ENCODE measurements around the gene AK8.

DNA sequence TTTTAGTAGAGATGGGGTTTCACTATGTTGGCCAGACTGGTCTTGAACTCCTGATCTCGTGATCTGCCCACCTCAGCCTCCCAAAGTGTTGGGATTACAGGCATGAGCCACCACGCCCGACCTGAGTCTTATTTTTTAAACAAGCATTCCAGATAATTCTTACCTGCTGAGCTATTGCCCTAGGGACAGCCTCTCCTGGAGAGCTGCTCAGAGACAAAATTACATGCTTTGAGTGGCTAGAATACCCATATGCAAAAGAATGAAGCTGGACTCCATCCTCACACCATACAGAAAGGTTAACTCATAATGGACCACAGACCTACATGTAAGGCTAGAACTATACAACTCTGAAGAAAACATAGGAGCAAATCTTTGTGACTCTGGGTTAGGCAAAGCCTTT lies 166.2 kb downstream of the AK8 start:
- no peak for TF ChIP-seq POLR2AphosphoS5 (IDR thresholded peaks at IDR 0.05)
- TF ChIP-seq, protein P1, sequence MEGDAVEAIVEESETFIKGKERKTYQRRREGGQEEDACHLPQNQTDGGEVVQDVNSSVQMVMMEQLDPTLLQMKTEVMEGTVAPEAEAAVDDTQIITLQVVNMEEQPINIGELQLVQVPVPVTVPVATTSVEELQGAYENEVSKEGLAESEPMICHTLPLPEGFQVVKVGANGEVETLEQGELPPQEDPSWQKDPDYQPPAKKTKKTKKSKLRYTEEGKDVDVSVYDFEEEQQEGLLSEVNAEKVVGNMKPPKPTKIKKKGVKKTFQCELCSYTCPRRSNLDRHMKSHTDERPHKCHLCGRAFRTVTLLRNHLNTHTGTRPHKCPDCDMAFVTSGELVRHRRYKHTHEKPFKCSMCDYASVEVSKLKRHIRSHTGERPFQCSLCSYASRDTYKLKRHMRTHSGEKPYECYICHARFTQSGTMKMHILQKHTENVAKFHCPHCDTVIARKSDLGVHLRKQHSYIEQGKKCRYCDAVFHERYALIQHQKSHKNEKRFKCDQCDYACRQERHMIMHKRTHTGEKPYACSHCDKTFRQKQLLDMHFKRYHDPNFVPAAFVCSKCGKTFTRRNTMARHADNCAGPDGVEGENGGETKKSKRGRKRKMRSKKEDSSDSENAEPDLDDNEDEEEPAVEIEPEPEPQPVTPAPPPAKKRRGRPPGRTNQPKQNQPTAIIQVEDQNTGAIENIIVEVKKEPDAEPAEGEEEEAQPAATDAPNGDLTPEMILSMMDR (IDR thresholded peaks at IDR 0.05), result no peak
- no peak for TF ChIP-seq POLR2A (IDR thresholded peaks at IDR 0.05)
